Keratinocyte (primary cell): ENCODE results near the gene KIF26A. TPM values are rescaled to one million over a fixed set of nuclear protein-coding genes. Genes with fewer than 3 reads are reported as not detected.

Source experiments
- DNase-seq: peaks from one replicate; pipeline ENCODE4 v3.0.0-alpha.2; 2011; ENCODE audit warnings: low read depth, missing footprints, low spot score
- FAIRE-seq: peaks from 2 replicates; lab custom pipeline; 2011; peaks lifted over from hg19 to GRCh38; lab: Jason Lieb, UNC
- H2AFZ ChIP-seq: 2 replicates; pipeline ENCODE4 v1.6.0; 2012; ENCODE audit warnings: low read length, control low read depth, inconsistent platforms; ENCODE audit not compliant: control insufficient read depth
- H3K27ac ChIP-seq: 2 replicates; pipeline ENCODE4 v1.5.1; 2011; ENCODE audit warnings: low read length; ENCODE audit not compliant: control insufficient read depth, insufficient read depth
- H3K27me3 ChIP-seq: 3 replicates; pipeline ENCODE4 v1.6.0; 2011; ENCODE audit warnings: low read length; ENCODE audit not compliant: control insufficient read depth, insufficient read depth; ENCODE audit errors: extremely low read depth
- H3K36me3 ChIP-seq, 2 experiments: 2 replicates in 1 of 2; 3 replicates in 1 of 2; pipeline ENCODE4 v1.5.1; 2011; ENCODE audit warnings: low read length in 2 of 2, mild to moderate bottlenecking in 1 of 2; ENCODE audit not compliant: control insufficient read depth in 2 of 2, insufficient read depth in 2 of 2; ENCODE audit errors: extremely low read depth in 1 of 2
- H3K4me1 ChIP-seq: 3 replicates; pipeline ENCODE4 v1.5.1; 2011; ENCODE audit warnings: low read length; ENCODE audit not compliant: control insufficient read depth, insufficient read depth; ENCODE audit errors: extremely low read depth
- H3K4me2 ChIP-seq: 3 replicates; pipeline ENCODE4 v1.6.0; 2011; ENCODE audit warnings: low read depth, low read length; ENCODE audit not compliant: control insufficient read depth, insufficient read depth; ENCODE audit errors: extremely low read depth
- H3K4me3 ChIP-seq, 3 experiments: fragments of 200-600 bp in 1 of 3; sonication (generic) in 1 of 3; 2 replicates in 2 of 3; 3 replicates in 1 of 3; pipeline ENCODE4 v1.5.1; 2011 to 2016; ENCODE audit warnings: low read length in 3 of 3, mild to moderate bottlenecking in 3 of 3, control low read depth in 2 of 3, inconsistent platforms in 1 of 3, low read depth in 1 of 3, mixed read lengths in 1 of 3, mixed run types in 1 of 3, moderate library complexity in 1 of 3; ENCODE audit not compliant: control insufficient read depth in 2 of 3, insufficient read depth in 2 of 3; ENCODE audit errors: extremely low read depth in 1 of 3
- H3K79me2 ChIP-seq: 2 replicates; pipeline ENCODE4 v1.6.0; 2012; ENCODE audit warnings: low read length; ENCODE audit not compliant: control insufficient read depth, insufficient read depth
- H3K9ac ChIP-seq: 3 replicates; pipeline ENCODE4 v1.6.0; 2011; ENCODE audit warnings: low read length; ENCODE audit not compliant: control insufficient read depth, insufficient read depth; ENCODE audit errors: extremely low read depth
- H3K9me1 ChIP-seq: 3 replicates; pipeline ENCODE4 v1.6.0; 2011; ENCODE audit warnings: low read length; ENCODE audit not compliant: control insufficient read depth, insufficient read depth; ENCODE audit errors: extremely low read depth
- H3K9me3 ChIP-seq: 2 replicates; pipeline ENCODE4 v1.5.1; 2012; ENCODE audit warnings: low read depth, low read length; ENCODE audit not compliant: control insufficient read depth
- H4K20me1 ChIP-seq: 3 replicates; pipeline ENCODE4 v1.6.0; 2011; ENCODE audit warnings: low read length; ENCODE audit not compliant: control insufficient read depth, insufficient read depth; ENCODE audit errors: extremely low read depth
- CTCF ChIP-seq, 3 experiments: IDR thresholded peaks in 1 of 3; conservative IDR thresholded peaks in 1 of 3; optimal IDR thresholded peaks in 1 of 3; 2 replicates in 2 of 3; 3 replicates in 1 of 3; pipeline versions ENCODE3 to v1.5.1; 2011; ENCODE audit warnings: low read length in 3 of 3, mild to moderate bottlenecking in 3 of 3, moderate library complexity in 2 of 3, control low read depth in 1 of 3, inconsistent platforms in 1 of 3; ENCODE audit not compliant: insufficient read depth in 2 of 3; ENCODE audit errors: extremely low read depth in 1 of 3
- EZH2 ChIP-seq: IDR thresholded peaks from one replicate; pipeline ENCODE4 v1.6.1; 2012; ENCODE audit warnings: inconsistent platforms, mild to moderate bottlenecking, low read length, moderate library complexity
- dilution Hi-C: fragments of 300-500 bp; cut with MboI; formaldehyde crosslinking; loops from one replicate; pipeline ENCODE4 v1.7.0; 2020; ENCODE audit warnings: low sequenced_read_pairs; ENCODE audit not compliant: extremely low pct_ligation_motif_present
- polyA plus RNA-seq, 5 experiments: library from polyadenylated mRNA; depleted of rRNA in 3 of 5; stranded (reverse) in 3 of 5; stranded (forward) in 1 of 5; unstranded in 1 of 5; fragments of >200 nt; gene quantifications; 1 replicate in 1 of 5; 2 replicates in 3 of 5; 3 replicates in 1 of 5; pipeline versions ENCODE4 v1.2.1 to v1.2.3, GENCODE V29; 2011 to 2012; ENCODE audit warnings: missing spikeins in 2 of 5, low read depth in 1 of 5, low replicate concordance in 1 of 5

Gene KIF26A
- polyA plus RNA-seq, 1 donor (not counting 4 experiments of a cell fraction or from before 2014, with no cell fraction given), result 0.07 TPM

- no peaks in the 10 kb centered on the region for H3K9me3 ChIP-seq
- dilution Hi-C loops, result no loop called here
- TF ChIP-seq CTCF (optimal IDR thresholded peaks at IDR 0.05 in 1 of 3, IDR thresholded peaks at IDR 0.05 in 1 of 3, conservative IDR thresholded peaks at IDR 0.05 in 1 of 3; ENCODE audit: extremely low read depth in 1 of 3, insufficient read depth in 2 of 3, low read length in 3 of 3) (no peak), EZH2 (no peak)
- no peak overlapping the region for H3K4me2 ChIP-seq
- no peaks in the 10 kb centered on the region for H3K36me3 ChIP-seq
- no peak overlapping the region for H3K27ac ChIP-seq
- H3K9ac ChIP-seq, result no peak overlapping the region
- no peaks in the 10 kb centered on the region for H4K20me1 ChIP-seq
- H3K4me1 ChIP-seq, result peaks cover 8% of the 10 kb centered on the region
- peaks cover 29% of the 10 kb centered on the region for H3K27me3 ChIP-seq
- FAIRE-seq (no peak), DNase-seq (no peak)
- no peaks in the 10 kb centered on the region for H3K9me1 ChIP-seq
- no peaks in the 10 kb centered on the region for H3K79me2 ChIP-seq
- no peak overlapping the region for H3K4me3 ChIP-seq
- no peak overlapping the region for H2AFZ ChIP-seq
Measured at GRCh38 chr14:104119488-104120251, 18.7 kb upstream of the KIF26A start.

- no peak overlapping the region for H3K4me3 ChIP-seq
- no peaks in the 10 kb centered on the region for H3K36me3 ChIP-seq
- H3K27ac ChIP-seq, result no peak overlapping the region
- FAIRE-seq (no peak), DNase-seq (no peak)
- peaks cover 29% of the 10 kb centered on the region for H3K27me3 ChIP-seq
- no peaks in the 10 kb centered on the region for H4K20me1 ChIP-seq
- H3K9me3 ChIP-seq, result no peaks in the 10 kb centered on the region
- dilution Hi-C loops, result no loop called here
- no peaks in the 10 kb centered on the region for H3K9me1 ChIP-seq
- no peak overlapping the region for H3K9ac ChIP-seq
- H3K4me1 ChIP-seq, result peaks cover 8% of the 10 kb centered on the region
- H2AFZ ChIP-seq, result no peak overlapping the region
- H3K4me2 ChIP-seq, result no peak overlapping the region
- no peaks in the 10 kb centered on the region for H3K79me2 ChIP-seq
- TF ChIP-seq EZH2, result no peak
- TF ChIP-seq CTCF (optimal IDR thresholded peaks at IDR 0.05 in 1 of 3, IDR thresholded peaks at IDR 0.05 in 1 of 3, conservative IDR thresholded peaks at IDR 0.05 in 1 of 3; ENCODE audit: extremely low read depth in 1 of 3, insufficient read depth in 2 of 3, low read length in 3 of 3), result no peak
Measured at GRCh38 chr14:104120281-104120741, 18.1 kb upstream of the KIF26A start.
